GM12873 (cell line): ENCODE results near the gene AMFR.

Source experiments
- TF ChIP-seq, protein P1 (sequence below): IDR thresholded peaks from 2 replicates; pipeline ENCODE4 v1.5.1; 2012; ENCODE audit warnings: low read depth, mild to moderate bottlenecking, moderate library complexity, low read length, control low read depth; ENCODE audit not compliant: insufficient read depth; ENCODE audit errors: missing control alignments

The AMFR gene

DNA sequence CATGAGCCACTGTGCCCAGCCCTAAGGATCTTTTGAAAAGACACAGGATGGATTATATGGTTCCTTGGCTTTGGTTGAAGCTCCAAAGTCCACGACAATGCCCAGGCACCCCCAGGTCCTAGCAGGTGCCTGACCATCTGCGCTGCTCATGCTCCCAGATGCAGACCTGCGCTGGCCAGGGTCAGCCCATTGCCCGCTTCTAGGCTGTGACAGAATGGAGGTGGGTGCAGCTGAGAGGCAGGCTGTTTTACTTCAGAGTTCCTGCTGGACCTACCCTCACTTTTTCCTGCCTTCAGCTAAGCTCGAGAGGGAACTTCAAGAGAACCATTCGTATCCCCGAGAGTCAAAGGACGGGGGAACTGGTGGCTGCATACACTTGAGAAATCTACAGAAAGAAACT, 60.5 kb downstream of the AMFR start:
- TF ChIP-seq, protein P1, sequence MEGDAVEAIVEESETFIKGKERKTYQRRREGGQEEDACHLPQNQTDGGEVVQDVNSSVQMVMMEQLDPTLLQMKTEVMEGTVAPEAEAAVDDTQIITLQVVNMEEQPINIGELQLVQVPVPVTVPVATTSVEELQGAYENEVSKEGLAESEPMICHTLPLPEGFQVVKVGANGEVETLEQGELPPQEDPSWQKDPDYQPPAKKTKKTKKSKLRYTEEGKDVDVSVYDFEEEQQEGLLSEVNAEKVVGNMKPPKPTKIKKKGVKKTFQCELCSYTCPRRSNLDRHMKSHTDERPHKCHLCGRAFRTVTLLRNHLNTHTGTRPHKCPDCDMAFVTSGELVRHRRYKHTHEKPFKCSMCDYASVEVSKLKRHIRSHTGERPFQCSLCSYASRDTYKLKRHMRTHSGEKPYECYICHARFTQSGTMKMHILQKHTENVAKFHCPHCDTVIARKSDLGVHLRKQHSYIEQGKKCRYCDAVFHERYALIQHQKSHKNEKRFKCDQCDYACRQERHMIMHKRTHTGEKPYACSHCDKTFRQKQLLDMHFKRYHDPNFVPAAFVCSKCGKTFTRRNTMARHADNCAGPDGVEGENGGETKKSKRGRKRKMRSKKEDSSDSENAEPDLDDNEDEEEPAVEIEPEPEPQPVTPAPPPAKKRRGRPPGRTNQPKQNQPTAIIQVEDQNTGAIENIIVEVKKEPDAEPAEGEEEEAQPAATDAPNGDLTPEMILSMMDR, result no peak

GRCh38 chr16:56363781-56364565, 61.4 kb downstream of the AMFR start:
- TF ChIP-seq, protein P1, result no peak

DNA sequence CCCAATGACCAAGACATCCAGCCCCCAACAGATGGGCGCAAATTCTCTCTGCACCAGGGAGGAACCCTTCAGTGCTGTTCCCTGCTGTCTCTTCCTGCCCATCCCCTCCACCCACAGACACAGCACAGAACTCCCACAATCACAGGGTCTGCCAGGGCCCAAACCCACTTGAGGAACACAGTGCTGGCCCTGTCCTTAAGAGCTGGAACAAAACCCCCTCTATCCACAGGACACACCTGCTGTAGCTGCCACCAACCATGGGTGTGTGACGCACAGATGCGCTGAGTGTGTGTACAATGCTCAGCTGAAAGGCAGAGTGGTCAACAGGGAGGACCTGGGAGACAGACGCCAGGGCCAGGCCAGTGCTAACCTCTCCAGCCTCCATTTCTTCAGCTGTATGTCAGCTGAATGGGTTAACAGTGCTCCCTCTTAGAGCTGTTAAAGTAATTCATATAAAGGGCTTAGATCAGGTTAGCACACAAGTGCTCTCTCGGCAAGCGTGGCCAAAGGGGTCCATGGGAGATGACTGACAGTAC, 62.1 kb downstream of the AMFR start:
- TF ChIP-seq, protein P1, result no peak

DNA sequence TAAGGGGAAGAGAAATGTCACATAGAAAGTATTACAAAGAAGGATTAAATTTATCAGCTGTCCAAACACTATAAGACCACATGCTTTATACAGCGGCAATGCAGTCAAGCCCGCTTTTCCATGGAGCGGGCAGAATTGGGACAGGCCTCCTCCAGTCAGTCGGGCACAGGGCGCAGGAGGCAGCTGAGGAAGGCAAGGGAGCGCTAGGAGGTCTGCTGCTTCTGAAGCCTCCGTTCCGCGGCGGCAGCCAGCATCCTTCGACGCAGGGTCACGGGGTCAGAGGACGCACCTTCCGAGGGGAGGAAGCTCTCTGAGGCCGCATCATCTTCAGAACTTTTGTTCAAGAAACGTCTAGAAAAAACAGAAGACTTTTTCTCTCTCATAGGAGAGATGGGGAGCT, 62.6 kb downstream of the AMFR start:
- TF ChIP-seq, protein P1, result no peak

GRCh38 chr16:56362057-56362655, 63.2 kb downstream of the AMFR start:
- TF ChIP-seq, protein P1, result no peak

DNA sequence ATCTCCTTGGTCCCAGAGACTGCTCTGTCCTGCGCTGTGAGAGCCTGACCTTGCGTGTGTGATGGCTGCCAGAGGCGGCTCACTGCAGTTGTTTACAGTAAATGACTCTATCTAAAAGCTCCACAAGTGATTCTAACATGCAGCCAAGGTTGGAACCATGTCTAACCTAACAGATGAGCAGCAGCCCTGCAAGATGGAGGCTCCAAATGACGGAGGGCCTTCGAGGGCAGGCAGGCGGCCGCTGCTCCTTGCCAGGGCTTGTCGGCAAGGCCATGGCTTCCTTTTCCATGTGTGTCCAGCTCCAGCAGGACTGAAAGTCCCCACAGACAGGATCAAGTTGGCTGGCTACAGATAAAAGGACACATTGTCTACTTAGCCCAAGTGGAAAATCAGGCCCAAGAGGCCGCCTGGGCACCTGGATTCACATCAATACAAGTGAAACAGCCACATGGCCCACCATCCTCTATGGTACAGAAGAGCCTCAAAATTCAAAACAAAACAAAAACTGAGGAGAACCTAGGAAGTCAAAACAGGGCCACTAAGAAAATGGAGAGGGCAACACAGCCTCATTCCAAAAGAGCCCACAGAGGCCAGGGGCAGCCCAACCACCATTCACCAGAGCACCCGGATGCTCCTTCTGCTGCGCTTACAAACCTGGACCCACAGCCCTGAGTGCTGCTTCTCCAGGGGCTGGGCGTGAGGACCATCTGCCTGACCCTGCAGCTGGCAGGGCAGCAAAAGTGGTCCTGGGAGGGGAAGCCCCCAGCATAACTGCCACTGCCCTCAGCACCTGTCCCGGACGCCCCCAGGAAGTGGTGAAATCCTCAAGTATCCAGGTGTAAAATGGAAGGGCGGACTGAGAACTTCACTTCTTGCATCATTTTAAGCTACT, 65.0 kb downstream of the AMFR start:
- TF ChIP-seq, protein P1, result no peak
